ENCODE results near the gene MAG.

The MAG gene

GRCh38 chr19:35291916-35292315 is at the start of gene MAG:
Gene MAG, plus strand, starts transcription at chr19:35292161. Its CDS starts 3,248 bp downstream, at chr19:35295409.
- no peak for DNase-seq

GRCh38 chr19:35246466-35247092 is 45.4 kb upstream of the MAG start:
- DNase-seq, result no peak

- DNase-seq, result no peak
These were observed 44.2 kb upstream of the MAG start for GRCh38 chr19:35247526-35248309.

GRCh38 chr19:35248310-35249145 is 43.4 kb upstream of the MAG start, which contains the start of gene LSR:
Gene LSR, plus strand, starts transcription at chr19:35249002. Its CDS starts 21 bp downstream, at chr19:35249023.
- DNase-seq, result no peak

- DNase-seq, result no peak
These were observed 42.7 kb upstream of the MAG start for GRCh38 chr19:35249146-35249847.

GRCh38 chr19:35249848-35250711 is 41.9 kb upstream of the MAG start:
- DNase-seq, result no peak

- no peak for DNase-seq
These were observed 40.5 kb upstream of the MAG start for GRCh38 chr19:35251456-35251855.

- DNase-seq, result no peak
These were observed 38.4 kb upstream of the MAG start for GRCh38 chr19:35253316-35254286.

GRCh38 chr19:35254341-35255297 is 37.3 kb upstream of the MAG start:
- DNase-seq, result no peak

- no peak for DNase-seq
These were observed 35.4 kb upstream of the MAG start for GRCh38 chr19:35256566-35256965.

GRCh38 chr19:35257113-35257461 is 34.9 kb upstream of the MAG start:
- DNase-seq, result no peak

GRCh38 chr19:35260694-35261304 is 31.2 kb upstream of the MAG start:
- no peak for DNase-seq

GRCh38 chr19:35261356-35262100 is 30.4 kb upstream of the MAG start:
- DNase-seq, result no peak

GRCh38 chr19:35262101-35262761 is 29.7 kb upstream of the MAG start:
- no peak for DNase-seq

- no peak for DNase-seq
These were observed 27.5 kb upstream of the MAG start for GRCh38 chr19:35264268-35265125.

- no peak for DNase-seq
These were observed 26.6 kb upstream of the MAG start for GRCh38 chr19:35265126-35265899.

All from cortex of kidney (tissue), 1 donor.